ENCODE measurements around the gene POLR2E. TPM values are rescaled to one million over a fixed set of nuclear protein-coding genes. Genes with fewer than 3 reads are reported as not detected.

POLR2E gene
- total RNA-seq, 1 experiment from 2014 or later, result 261 TPM

GRCh38 chr19:1139126-1139525 lies 44.0 kb upstream of the POLR2E start:
- Histone ChIP-seq H3K18ac (ENCODE audit: insufficient read length, low read depth, low read length) (no peak overlapping the region), H3K23ac (ENCODE audit: insufficient read length, low read depth, low read length) (no peak overlapping the region), H4K20me1 (ENCODE audit: control insufficient read depth, insufficient read depth, insufficient read length) (no peaks in the 10 kb centered on the region), H2AK5ac (ENCODE audit: insufficient read length, low read length) (no peak overlapping the region), H2BK12ac (ENCODE audit: insufficient read length, low read depth, low read length) (no peak overlapping the region), H3K79me2 (ENCODE audit: insufficient read depth, low read length) (no peaks in the 10 kb centered on the region), H3K4me1 (ENCODE audit: insufficient read depth, low read length) (no peaks in the 10 kb centered on the region), H3K56ac (ENCODE audit: insufficient read length, low read depth, low read length) (no peak overlapping the region), H4K5ac (ENCODE audit: insufficient read length, low read depth, low read length) (no peak overlapping the region), H2BK15ac (ENCODE audit: low read depth, low read length) (no peak overlapping the region), H3K9ac (ENCODE audit: extremely low read depth, insufficient read length, low read length) (no peak overlapping the region), H3K27ac (ENCODE audit: insufficient read length, low read depth, low read length) (no peak overlapping the region), H3T11ph (ENCODE audit: low read length) (no peak overlapping the region), H4K91ac (ENCODE audit: insufficient read length, low read depth, low read length) (no peak overlapping the region), H3K14ac (ENCODE audit: insufficient read depth, low read length) (no peak overlapping the region), H2BK5ac (ENCODE audit: insufficient read length, low read length) (no peak overlapping the region), H2BK120ac (ENCODE audit: low read depth, low read length, poor library complexity, severe bottlenecking) (no peak overlapping the region), H4K8ac (replicated peaks; ENCODE audit: insufficient read length, low read depth, low read length) (no peak overlapping the region), H3K27me3 (ENCODE audit: insufficient read depth, low read length) (no peaks in the 10 kb centered on the region), H3K23me2 (ENCODE audit: insufficient read length, low read depth, low read length, poor library complexity, severe bottlenecking) (no peaks in the 10 kb centered on the region), H3K4me2 (ENCODE audit: insufficient read depth, insufficient read length, low read length) (no peak overlapping the region), H3K9me3 (ENCODE audit: control insufficient read depth, low read depth, low read length) (no peaks in the 10 kb centered on the region), H3K4ac (ENCODE audit: low read depth, low read length) (no peak overlapping the region), H2BK20ac (ENCODE audit: low read depth, low read length, poor library complexity, severe bottlenecking) (no peak overlapping the region), H3K79me1 (ENCODE audit: insufficient read depth, low read depth, low read length, poor library complexity, severe bottlenecking) (no peaks in the 10 kb centered on the region), H2AFZ (ENCODE audit: low read length) (no peak overlapping the region)
- no peak for TF ChIP-seq CTCF (conservative IDR thresholded peaks at IDR 0.05)
- Mint-ChIP-seq H3K9me3 (peaks cover 0 to 4% of the 10 kb centered on the region in 2 experiments; a peak in 2 of 5 replicates), H3K27ac (peak overlapping the region in 2 of 3 experiments; percentile 59 to 61; a peak in 2 of 7 replicates), H3K4me1 (peaks cover 2 to 7% of the 10 kb centered on the region in 2 experiments), H3K4me3 (no peak overlapping the region), H3K36me3 (ENCODE audit: insufficient read depth in 1 of 3, low read depth in 3 of 3) (peaks cover 22 to 36% (median 30%) of the 10 kb centered on the region in 3 experiments), H3K27me3 (ENCODE audit: low read depth) (no peaks in the 10 kb centered on the region)
- DNase-seq, result no peak
- no CpG with 5 or more reads among the region's 15 CpGs for WGBS (ENCODE audit: extremely low coverage, insufficient read length, low lambda C conversion rate)
